WI38 (cell line): ENCODE measurements around the gene EIF5A.
A peak's percentile ranks its signal among the peaks of the same experiment; 100 is the strongest.

Experiments used
- H3K4me3 ChIP-seq: 2 replicates; pipeline ENCODE4 v1.5.1; 2011; ENCODE audit warnings: low read depth, mild to moderate bottlenecking, control low read depth, low read length
- CTCF ChIP-seq: IDR thresholded peaks from 2 replicates; pipeline ENCODE4 v1.5.1; 2012; ENCODE audit warnings: low read depth, mild to moderate bottlenecking, control low read depth, low read length

EIF5A gene

GRCh38 chr17:7281074-7281952, 26.1 kb upstream of the EIF5A start, which contains the start of gene SLC2A4:
TSS of gene SLC2A4 (plus strand) at chr17:7281718. CDS start at chr17:7281935, 217 bp downstream.
- TF ChIP-seq CTCF = no peak
- peak within 1 kb of the TSS; percentile 54 for H3K4me3 ChIP-seq

- no peak for TF ChIP-seq CTCF
These were observed 25.3 kb upstream of the EIF5A start for GRCh38 chr17:7281953-7282751.

GRCh38 chr17:7282752-7283321, 24.6 kb upstream of the EIF5A start:
- H3K4me3 ChIP-seq = no peak overlapping the region
- TF ChIP-seq CTCF = no peak

More at GRCh38 chr17:7281953-7282751, 25.3 kb upstream of the EIF5A start:
- peak overlapping the region; percentile 54 for H3K4me3 ChIP-seq

DNA sequence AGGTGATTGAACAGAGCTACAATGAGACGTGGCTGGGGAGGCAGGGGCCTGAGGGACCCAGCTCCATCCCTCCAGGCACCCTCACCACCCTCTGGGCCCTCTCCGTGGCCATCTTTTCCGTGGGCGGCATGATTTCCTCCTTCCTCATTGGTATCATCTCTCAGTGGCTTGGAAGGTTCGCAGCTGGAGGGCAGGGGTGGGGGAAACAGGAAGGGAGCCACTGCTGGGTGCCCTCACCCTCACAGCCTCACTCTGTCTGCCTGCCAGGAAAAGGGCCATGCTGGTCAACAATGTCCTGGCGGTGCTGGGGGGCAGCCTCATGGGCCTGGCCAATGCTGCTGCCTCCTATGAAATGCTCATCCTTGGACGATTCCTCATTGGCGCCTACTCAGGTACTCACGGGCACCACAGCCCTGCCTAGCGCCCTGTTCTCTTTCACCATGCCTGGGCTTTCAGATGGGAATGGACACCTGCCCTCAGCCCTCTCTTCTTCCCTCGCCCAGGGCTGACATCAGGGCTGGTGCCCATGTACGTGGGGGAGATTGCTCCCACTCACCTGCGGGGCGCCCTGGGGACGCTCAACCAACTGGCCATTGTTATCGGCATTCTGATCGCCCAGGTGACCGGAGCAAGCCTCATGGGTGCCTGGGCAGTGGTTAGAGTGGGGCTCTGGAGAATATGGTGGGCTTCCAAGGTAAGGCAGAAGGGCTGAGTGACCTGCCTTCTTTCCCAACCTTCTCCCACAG, 23.8 kb upstream of the EIF5A start:
- no peak overlapping the region for H3K4me3 ChIP-seq
- TF ChIP-seq CTCF = no peak

GRCh38 chr17:7284911-7285310, 22.5 kb upstream of the EIF5A start:
- H3K4me3 ChIP-seq = no peak overlapping the region
- no peak for TF ChIP-seq CTCF

DNA sequence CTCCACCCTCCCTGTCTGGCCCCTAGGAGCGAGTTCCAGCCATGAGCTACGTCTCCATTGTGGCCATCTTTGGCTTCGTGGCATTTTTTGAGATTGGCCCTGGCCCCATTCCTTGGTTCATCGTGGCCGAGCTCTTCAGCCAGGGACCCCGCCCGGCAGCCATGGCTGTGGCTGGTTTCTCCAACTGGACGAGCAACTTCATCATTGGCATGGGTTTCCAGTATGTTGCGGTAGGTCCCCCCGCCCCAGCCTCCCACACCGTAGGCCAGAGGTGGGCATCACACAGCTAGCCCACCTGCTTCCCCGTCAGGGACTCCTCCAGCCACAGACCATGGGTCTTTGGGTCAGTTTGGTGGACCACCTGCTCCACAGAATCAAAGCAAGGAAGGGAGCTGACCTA, 21.7 kb upstream of the EIF5A start:
- H3K4me3 ChIP-seq = no peak overlapping the region
- TF ChIP-seq CTCF = no peak
